Activated CD4-positive, alpha-beta T cell treated with anti-CD3 and anti-CD28 coated beads, Interleukin-2, Interleukin-4, amounts not matched to agents 100 ng/mL and 50 ng/mL, durations not matched to agents 16 hours and 8 hours (primary cell): Measurements from ENCODE around the gene MLN.

Source experiments
- DNase-seq: peaks from one replicate; pipeline ENCODE4 v3.0.0-alpha.2; 2020; ENCODE audit warnings: low spot score

Gene MLN

DNA sequence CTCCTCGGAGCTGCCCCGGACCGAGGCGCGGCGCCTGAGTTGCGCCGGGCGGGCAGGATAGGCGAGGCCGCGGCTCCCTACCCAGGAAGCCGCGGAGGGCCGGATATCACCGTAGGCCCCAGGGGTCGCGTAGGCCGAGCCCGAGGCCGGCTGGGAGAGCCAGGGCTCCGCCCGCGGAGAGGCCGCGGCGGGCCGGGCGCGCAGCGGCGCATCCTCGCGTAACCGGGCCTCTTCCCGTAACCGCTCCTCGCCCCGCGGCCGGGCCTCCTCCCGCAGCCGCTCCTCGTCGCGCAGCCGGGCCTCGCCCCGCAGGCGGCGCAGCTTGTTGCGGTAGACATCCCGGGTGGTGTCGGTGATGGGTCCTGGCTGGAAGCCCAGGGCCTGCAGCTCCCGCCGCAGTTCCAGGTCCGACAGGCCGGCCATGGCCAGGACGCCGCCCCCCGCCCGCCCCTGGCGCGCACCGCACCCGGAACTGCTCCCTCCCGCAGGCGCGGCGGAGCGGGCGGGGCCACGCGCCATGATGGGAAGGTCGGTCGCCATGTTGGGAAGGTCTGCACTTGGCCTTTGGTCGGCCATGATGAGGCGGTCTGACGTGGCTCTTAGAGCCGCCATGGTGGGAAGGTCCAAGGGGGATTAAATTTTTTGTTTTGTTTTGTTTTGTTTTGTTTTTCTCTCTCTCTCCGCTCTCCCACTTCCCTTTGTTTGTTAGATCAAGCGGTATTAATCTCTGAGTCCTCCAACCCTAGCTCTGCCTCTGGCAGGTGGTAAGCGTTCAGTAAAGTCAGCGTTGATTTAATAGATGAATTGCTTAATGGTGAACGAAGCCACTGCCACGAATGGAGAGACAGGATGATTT is 14.9 kb downstream of the MLN start, which contains the start of gene LEMD2:
LEMD2 (minus strand) TSS at position 437 of the 856 bp plus-strand sequence; CDS start at position 423, 14 bp downstream.
- DNase-seq = peak; percentile 94

GRCh38 chr6:33787954-33788693 is 15.7 kb downstream of the MLN start:
- DNase-seq = peak; percentile 76

DNA sequence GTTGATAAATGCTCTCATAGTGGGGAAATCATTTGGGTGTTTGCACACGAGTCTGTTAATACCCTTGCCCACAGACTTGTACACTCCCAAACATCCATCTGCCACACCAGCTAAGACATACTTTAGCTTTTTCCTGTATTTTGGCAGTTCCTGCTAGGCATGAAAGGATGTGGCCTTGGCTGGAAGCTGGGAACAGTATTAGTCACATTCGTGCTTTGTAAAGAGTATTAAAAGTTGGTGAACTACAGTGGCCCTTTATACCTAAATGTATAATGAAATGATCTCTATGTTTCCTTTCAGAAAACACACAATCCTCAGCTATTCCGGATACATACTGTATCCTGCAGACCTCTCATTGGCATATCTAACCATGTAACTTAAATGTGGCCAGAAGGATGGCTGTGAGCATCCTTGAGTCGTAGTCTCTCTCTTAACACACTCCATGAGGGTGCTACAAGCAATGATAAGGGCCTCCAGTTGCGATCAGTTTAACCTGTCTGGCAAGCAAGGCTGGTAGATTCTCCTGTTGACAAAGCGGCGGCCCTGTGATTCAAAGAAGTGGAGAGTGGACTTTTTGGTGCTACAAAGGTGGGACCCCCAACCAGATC is 16.4 kb downstream of the MLN start:
- no peak for DNase-seq

DNA sequence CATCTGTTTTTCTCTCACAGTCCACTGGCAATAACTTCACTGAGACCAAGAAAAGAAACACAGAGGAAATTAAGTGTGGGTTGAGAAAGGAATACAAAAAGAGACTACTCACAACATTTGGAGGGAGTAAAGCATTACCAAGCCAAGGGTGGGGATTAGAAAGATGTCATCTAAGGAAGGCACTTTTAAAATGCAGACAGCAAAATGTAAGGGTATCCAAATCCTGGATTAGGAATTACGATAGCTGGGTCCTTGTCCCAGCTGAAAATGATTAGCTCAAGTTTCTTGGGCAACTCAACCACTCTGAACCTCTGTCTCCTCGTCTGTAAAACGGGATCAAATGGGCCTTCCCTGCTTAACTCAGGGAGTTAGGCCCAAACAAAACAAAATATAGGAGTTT is 17.1 kb downstream of the MLN start:
- no peak for DNase-seq

GRCh38 chr6:33785778-33786177 is 18.0 kb downstream of the MLN start:
- DNase-seq = no peak

DNA sequence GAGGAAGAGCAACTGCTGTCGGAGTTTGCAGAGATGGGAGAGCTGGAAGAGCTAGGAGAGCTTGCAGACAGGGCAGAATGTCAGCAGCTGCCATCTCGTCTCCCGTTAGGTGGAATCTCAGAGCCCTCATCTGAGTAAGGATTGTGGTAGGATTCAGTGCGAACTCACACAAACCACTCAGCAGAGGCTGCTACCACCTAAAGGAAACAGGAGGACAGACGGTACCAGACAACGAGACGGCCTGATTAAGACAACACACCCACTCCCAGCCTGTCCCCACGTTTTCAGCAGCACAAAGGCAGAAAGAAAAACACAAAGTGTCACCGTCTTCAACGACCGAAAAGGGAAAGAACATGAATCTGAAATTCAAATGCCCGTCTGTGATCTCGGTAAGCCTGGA is 19.0 kb downstream of the MLN start:
- DNase-seq = no peak

- DNase-seq = no peak
These were observed 19.9 kb downstream of the MLN start for GRCh38 chr6:33783781-33784520.

DNA sequence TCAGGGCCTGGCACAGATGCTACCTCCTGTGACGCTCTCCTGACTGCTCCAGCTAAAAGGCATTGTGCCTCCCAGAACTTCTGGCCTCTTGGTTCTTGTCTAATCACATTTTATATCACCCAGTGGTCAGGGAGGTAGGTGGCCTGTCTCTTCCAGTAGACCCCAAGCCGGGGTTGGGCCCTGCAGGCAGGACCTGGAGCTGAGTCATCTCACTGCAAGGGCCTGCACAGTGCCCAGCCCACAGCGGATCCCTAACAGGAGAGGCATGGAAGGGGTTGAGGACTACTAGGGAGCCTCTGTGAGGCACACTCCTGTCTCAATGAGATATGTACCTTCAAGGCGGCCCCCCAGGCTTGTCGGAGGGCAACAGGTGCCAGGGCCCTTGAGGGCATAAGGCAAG is 21.2 kb downstream of the MLN start:
- no peak for DNase-seq

DNA sequence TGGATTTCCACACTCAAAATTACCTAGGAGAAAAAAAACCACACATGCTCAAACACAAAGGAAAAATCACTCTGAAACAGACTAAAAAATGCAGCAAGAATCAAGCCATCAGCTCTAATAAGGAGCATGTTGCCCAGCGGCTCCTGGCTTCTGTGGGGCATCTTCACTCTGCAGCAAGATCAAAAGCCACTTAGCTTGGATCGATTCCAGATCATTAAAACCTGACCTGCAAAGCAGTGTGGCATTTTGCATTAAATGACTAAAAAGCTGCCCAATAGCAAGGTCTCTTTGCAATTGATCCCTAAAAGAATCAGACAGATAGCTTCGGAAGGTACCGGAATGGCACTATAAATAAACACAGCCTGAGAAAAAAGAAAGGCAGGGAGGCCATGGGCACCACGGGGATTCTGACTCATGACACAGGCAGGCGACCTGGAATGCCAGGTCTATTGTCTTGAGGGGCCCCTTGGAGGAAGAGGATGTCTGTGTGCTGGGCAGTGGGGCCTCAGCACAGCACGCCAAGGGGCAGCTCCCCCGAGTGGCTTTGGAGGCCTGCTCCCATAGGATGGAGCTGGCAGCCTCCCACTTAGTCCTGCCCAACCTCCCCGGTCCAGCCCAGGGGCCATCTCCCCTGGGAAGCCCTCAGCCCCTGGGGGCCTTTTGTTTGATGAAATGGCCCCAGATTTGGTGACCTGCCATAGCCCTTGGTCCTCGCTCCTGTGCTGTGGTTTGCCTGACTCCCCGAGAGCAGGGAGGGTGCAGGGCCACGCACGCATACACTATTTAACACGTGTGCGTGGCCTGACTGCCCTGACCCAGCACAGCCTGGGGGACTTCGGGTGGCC is 22.4 kb downstream of the MLN start:
- DNase-seq = no peak

GRCh38 chr6:33779895-33780294 is 23.9 kb downstream of the MLN start:
- no peak for DNase-seq

GRCh38 chr6:33779290-33779689 is 24.5 kb downstream of the MLN start:
- DNase-seq = no peak

DNA sequence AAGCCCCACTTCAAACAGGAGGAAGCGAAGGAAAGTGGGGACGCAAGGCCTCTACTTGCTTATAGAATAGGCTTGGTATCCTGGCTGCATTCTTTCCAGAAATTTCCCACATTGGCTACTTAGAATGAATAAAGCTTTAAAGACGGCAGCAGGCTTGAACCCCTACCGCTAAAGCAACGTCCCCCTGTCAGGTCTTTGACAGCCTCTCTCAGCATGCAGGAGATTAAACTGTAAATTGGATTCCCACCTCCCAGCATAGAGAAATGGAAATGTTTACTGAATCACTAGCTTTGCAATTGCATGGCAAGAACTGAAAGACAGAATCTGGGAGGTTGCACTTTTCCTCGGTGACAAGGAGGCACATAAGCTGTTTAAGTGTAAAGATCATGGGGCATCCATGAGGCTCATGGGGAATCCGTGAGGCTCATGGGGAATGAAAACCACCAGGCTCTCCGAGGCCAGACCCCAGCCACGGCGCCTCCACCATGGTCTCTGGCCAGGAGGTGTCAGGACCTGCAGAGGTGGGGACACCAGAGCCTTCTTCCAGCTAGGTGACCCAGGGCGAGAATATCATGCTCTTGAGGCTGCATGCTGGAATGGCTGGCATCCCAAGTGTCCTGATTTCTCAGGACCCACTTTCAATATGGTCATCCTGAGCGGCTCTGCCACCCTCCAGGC is 25.2 kb downstream of the MLN start:
- DNase-seq = no peak

- no peak for DNase-seq
These were observed 26.1 kb downstream of the MLN start for GRCh38 chr6:33777398-33778388.

- no peak for DNase-seq
These were observed 27.0 kb downstream of the MLN start for GRCh38 chr6:33776764-33777163.

DNA sequence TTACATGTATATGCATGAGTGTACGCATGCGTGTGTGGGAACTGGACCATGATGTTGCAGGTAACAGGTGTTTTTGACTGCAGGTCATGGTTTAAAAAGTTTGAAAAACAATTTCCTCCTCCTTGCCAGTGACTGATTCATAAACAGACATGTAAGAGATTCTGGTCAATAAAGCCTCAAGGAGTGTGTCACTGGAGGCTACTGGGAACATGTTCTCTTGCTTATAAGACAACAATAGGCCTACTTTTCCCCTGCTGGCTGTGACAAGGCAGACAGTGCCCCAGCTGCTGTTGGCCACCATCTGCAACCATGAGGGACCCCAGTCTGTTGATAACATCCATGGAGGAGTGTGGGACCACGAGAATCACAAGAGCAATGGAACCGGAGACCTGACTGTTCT is 27.6 kb downstream of the MLN start:
- DNase-seq = no peak

- no peak for DNase-seq
These were observed 29.0 kb downstream of the MLN start for GRCh38 chr6:33774774-33775173.

DNA sequence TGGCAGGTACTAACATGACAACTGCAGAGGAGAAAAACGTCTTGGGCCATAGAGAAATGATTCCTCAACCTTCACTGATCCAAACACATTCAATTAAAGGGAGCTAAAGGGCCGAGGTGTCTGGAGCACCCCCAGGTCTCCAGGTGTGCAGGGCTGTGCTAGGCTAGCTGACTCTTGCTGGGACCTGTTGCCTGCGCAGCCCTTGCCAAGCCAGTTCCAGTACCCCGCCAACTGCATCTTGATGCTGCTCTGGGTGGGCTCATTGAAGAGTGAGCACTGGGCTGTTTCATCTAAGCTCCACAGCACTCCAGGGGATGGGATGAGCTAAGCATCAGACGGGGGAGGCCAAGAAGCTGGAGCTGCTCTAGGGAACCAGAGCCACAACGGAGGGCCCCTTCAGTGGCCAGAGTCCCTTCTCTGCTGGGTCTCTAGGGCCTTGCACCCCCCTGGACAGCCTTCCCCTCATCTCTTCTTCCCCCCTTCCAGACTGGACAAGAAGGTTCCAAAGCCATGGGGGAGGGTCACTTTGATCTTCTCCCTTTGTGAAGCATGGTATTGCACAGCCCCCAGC is 30.8 kb downstream of the MLN start:
- DNase-seq = no peak

- no peak for DNase-seq
These were observed 31.5 kb downstream of the MLN start for GRCh38 chr6:33772082-33772830.
